Small intestine (tissue), 7 donors: ENCODE measurements around the gene HERC2. TPM values are rescaled to one million over a fixed set of nuclear protein-coding genes. Genes with fewer than 3 reads are reported as not detected.

Experiments used
- DNase-seq, 2 donors: peaks; one replicate each; pipeline versions ENCODE4 v3.0.0 to v3.0.0-alpha.2; 2013
- FAIRE-seq: peaks from 2 replicates; lab custom pipeline; 2012; peaks lifted over from hg19 to GRCh38; lab: Jason Lieb, UNC
- H3K27ac ChIP-seq, 3 donors: one replicate each; pipeline ENCODE4 v1.5.1; 2013; ENCODE audit warnings: low read length in 2 of 3, mild to moderate bottlenecking in 2 of 3, control low read depth in 1 of 3, inconsistent platforms in 1 of 3, low read depth in 1 of 3, moderate library complexity in 1 of 3
- H3K27me3 ChIP-seq, 3 donors: one replicate each; pipeline ENCODE4 v1.6.1; 2013; ENCODE audit warnings: low read length in 3 of 3, inconsistent platforms in 1 of 3; ENCODE audit not compliant: control insufficient read depth in 3 of 3, insufficient read depth in 3 of 3
- H3K36me3 ChIP-seq, 3 donors: one replicate each; pipeline ENCODE4 v1.6.1; 2013; ENCODE audit warnings: low read length in 3 of 3, inconsistent platforms in 1 of 3, low read depth in 1 of 3, mild to moderate bottlenecking in 1 of 3, moderate library complexity in 1 of 3; ENCODE audit not compliant: control insufficient read depth in 3 of 3, insufficient read depth in 2 of 3
- H3K4me1 ChIP-seq, 3 donors: one replicate each; pipeline ENCODE4 v1.6.1; 2013; ENCODE audit warnings: low read length in 2 of 3, inconsistent platforms in 1 of 3, low read depth in 1 of 3, mild to moderate bottlenecking in 1 of 3, moderate library complexity in 1 of 3; ENCODE audit not compliant: control insufficient read depth in 3 of 3, insufficient read depth in 2 of 3
- H3K4me3 ChIP-seq, 3 donors: one replicate each; pipeline ENCODE4 v1.5.1; 2013; ENCODE audit warnings: low read length in 3 of 3, control low read depth in 1 of 3, inconsistent platforms in 1 of 3, low read depth in 1 of 3, mild to moderate bottlenecking in 1 of 3, moderate library complexity in 1 of 3
- H3K9me3 ChIP-seq, 2 donors: one replicate each; pipeline ENCODE4 v1.6.1; 2013; ENCODE audit warnings: low read depth in 1 of 2, low read length in 1 of 2; ENCODE audit not compliant: control insufficient read depth in 2 of 2, insufficient read depth in 1 of 2
- WGBS, 3 donors: extraction: QIAGEN DNeasy Blood & Tissue Kit; methylation state at CpG; one replicate each; pipeline ENCODE4 v1.1.7; 2013; 5-methylcytosine and 5-hydroxymethylcytosine counted together
- polyA plus RNA-seq, 4 donors: library from polyadenylated mRNA; stranded (reverse) in 3 of 4; unstranded in 1 of 4; fragments of 200-250 nt in 3 of 4; fragments of 120-200 nt in 1 of 4; gene quantifications; one replicate each; pipeline versions ENCODE4 v1.2.1 to v1.2.3, GENCODE V29; 2013
- donor health status: healthy with polysubstance abuse.
- donor health status: control.
- donor health status: control.
- donor health status: Bipolar disorder and iron deficiency.
- donor health status: healthy.

The HERC2 gene
- polyA plus RNA-seq, 4 donors = 23.2 to 45.6 (median 26.9) TPM

GRCh38 chr15:28113394-28114113 lies 208.4 kb downstream of the HERC2 start:
- no peaks in the 10 kb centered on the region for H3K27me3 ChIP-seq
- no peaks in the 10 kb centered on the region for H3K9me3 ChIP-seq
- FAIRE-seq (no peak), DNase-seq (no peak)
- H3K4me1 ChIP-seq = no peaks in the 10 kb centered on the region
- H3K4me3 ChIP-seq = no peak overlapping the region
- H3K27ac ChIP-seq = no peak overlapping the region
- 95 to 98% (median 96%) methylated on average over 23 of the region's 23 CpGs for WGBS, 3 donors
- H3K36me3 ChIP-seq = peaks cover 15 to 68% (median 19%) of the 10 kb centered on the region in 3 donors

- Histone ChIP-seq H3K27ac (no peak overlapping the region), H3K9me3 (no peaks in the 10 kb centered on the region), H3K4me3 (no peak overlapping the region), H3K27me3 (peaks cover 0 to under 1% (median 0%) of the 10 kb centered on the region in 3 donors), H3K4me1 (no peaks in the 10 kb centered on the region), H3K36me3 (peaks cover 15 to 63% (median 19%) of the 10 kb centered on the region in 3 donors)
- FAIRE-seq (no peak), DNase-seq (no peak)
- WGBS, 3 donors = 97 to 99% (median 98%) methylated on average over 25 to 26 of the region's 26 CpGs
Measured at GRCh38 chr15:28112962-28113361, 209.0 kb downstream of the HERC2 start.

- FAIRE-seq = no peak
- Histone ChIP-seq H3K4me1 (peaks cover 0 to 2% (median 0%) of the 10 kb centered on the region in 3 donors), H3K9me3 (no peaks in the 10 kb centered on the region), H3K36me3 (peaks cover 15 to 56% (median 19%) of the 10 kb centered on the region in 3 donors), H3K4me3 (no peak overlapping the region), H3K27ac (no peak overlapping the region), H3K27me3 (peaks cover 0 to 7% (median 0%) of the 10 kb centered on the region in 3 donors)
- 95 to 96% (median 96%) methylated on average over 20 of the region's 20 CpGs for WGBS, 3 donors
- DNase-seq = no peak
Measured at GRCh38 chr15:28112101-28112760, 209.7 kb downstream of the HERC2 start.

- Histone ChIP-seq H3K27ac (no peak overlapping the region), H3K9me3 (no peaks in the 10 kb centered on the region), H3K36me3 (peaks cover 12 to 49% (median 19%) of the 10 kb centered on the region in 3 donors), H3K27me3 (peaks cover 0 to 11% (median 2%) of the 10 kb centered on the region in 3 donors), H3K4me1 (peaks cover 0 to 2% (median 0%) of the 10 kb centered on the region in 3 donors), H3K4me3 (no peak overlapping the region)
- 87 to 97% (median 95%) methylated on average over 26 of the region's 26 CpGs for WGBS, 3 donors
- no peak for DNase-seq
- FAIRE-seq = no peak
Measured at GRCh38 chr15:28111543-28111942, 210.4 kb downstream of the HERC2 start.

GRCh38 chr15:28110481-28110881 lies 211.5 kb downstream of the HERC2 start:
- H3K36me3 ChIP-seq = peaks cover 12 to 42% (median 19%) of the 10 kb centered on the region in 3 donors
- no peaks in the 10 kb centered on the region for H3K9me3 ChIP-seq
- DNase-seq = no peak
- H3K27me3 ChIP-seq = peaks cover 0 to 21% (median 10%) of the 10 kb centered on the region in 3 donors
- no peak overlapping the region for H3K4me3 ChIP-seq
- H3K27ac ChIP-seq = no peak overlapping the region
- WGBS, 3 donors = 73 to 79% (median 77%) methylated on average over 7 of the region's 7 CpGs
- peaks cover 0 to 4% (median 0%) of the 10 kb centered on the region in 3 donors for H3K4me1 ChIP-seq
- FAIRE-seq = no peak

- Histone ChIP-seq H3K36me3 (peaks cover 12 to 36% (median 19%) of the 10 kb centered on the region in 3 donors), H3K4me3 (no peak overlapping the region), H3K4me1 (peaks cover 0 to 4% (median 0%) of the 10 kb centered on the region in 3 donors), H3K27ac (no peak overlapping the region), H3K9me3 (no peaks in the 10 kb centered on the region), H3K27me3 (peaks cover 0 to 21% (median 15%) of the 10 kb centered on the region in 3 donors)
- DNase-seq (no peak), FAIRE-seq (no peak)
- 88 to 92% (median 90%) methylated on average over 25 of the region's 25 CpGs for WGBS, 3 donors
Measured at GRCh38 chr15:28109626-28110455, 212.1 kb downstream of the HERC2 start.

- no peak for FAIRE-seq
- Histone ChIP-seq H3K4me1 (peaks cover 0 to 4% (median 0%) of the 10 kb centered on the region in 3 donors), H3K9me3 (no peaks in the 10 kb centered on the region), H3K4me3 (no peak overlapping the region), H3K27ac (no peak overlapping the region), H3K27me3 (peaks cover 0 to 21% (median 18%) of the 10 kb centered on the region in 3 donors), H3K36me3 (peaks cover 3 to 17% (median 7%) of the 10 kb centered on the region in 3 donors)
- DNase-seq = no peak
- 47 to 64% (median 53%) methylated on average over 8 of the region's 8 CpGs for WGBS, 3 donors
Measured at GRCh38 chr15:28107904-28108275, 214.1 kb downstream of the HERC2 start.
